ENCODE measurements around the gene KIF1B.

The KIF1B gene

DNA sequence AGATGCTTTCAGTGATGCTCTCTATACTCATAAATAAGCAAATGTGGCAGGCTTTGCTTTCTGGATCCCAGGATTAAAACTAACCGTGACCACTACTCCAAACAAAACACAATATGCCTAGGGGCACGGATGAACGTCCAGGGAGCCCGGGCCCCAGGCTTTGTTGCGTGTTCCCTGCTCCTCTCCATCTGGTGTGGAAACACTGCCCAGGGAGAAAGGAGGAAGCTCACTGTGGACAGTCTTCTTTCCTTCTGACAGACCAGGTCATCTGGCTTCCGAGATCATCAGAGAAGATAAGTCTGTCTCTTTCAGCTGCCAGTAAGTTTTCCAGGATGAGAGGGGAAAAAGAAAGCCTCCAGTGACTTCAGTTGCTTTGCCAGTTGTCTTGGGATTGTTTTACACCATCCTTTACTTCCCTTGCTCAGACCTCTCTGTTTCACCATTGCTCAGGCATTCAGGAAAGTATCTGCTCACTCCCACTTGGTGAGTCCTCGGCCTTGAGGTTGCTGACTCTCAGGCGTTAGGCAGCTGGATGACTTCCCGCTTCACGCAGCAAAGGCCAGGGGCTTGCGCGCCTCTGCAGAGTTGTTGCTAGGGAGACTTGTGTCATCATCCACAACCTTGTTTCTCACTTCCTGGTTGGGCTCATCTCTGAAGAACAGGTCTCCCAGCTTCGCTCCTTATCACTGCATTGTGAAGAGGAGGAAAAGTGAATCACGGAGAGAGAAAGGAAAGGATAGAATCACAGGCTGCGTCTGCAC lies 167.9 kb downstream of the KIF1B start:
- Histone ChIP-seq H3K9me3 (no peaks in the 10 kb centered on the region), H3K4me2 (no peak overlapping the region), H3K36me3 (peaks cover 75% of the 10 kb centered on the region), H4K20me1 (no peaks in the 10 kb centered on the region), H3K4me1 (no peaks in the 10 kb centered on the region), H3K4me3 (no peak overlapping the region), H3K27me3 (no peaks in the 10 kb centered on the region), H3K27ac (no peak overlapping the region; the same call in 1 of the 2 replicates), H3K9ac (no peak overlapping the region)
- TF ChIP-seq Cebpa-rat (IDR thresholded peaks at IDR 0.05), result no peak

DNA sequence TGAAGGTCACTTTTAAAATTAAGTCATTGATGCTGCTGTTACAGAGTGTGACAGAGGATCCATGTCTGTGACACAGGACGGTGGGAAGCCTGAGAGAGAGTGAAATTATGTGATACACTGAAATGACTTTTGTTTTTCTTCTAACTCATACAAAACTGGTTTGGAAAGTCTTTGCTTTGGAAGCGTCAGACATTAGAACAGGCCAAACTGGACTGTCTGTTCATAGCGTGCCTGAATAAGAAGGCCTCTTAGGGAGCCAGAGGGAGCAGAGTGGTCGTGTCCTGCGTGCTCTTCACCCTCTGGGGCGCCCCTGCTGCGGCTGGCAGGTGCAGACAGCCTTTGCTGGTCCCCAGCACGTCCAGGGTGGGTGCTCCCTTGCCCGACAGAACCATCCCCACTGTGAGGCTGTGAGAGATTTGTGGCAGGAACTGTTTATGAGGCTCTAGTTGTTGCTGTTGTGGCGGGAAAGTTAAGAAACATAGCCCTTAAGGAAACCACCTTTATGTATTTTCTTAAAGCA lies 168.8 kb downstream of the KIF1B start:
- no peak overlapping the region for H3K9ac ChIP-seq
- H4K20me1 ChIP-seq, result no peaks in the 10 kb centered on the region
- no peak overlapping the region for H3K4me2 ChIP-seq
- no peaks in the 10 kb centered on the region for H3K9me3 ChIP-seq
- H3K27ac ChIP-seq, result no peak overlapping the region
- no peaks in the 10 kb centered on the region for H3K4me1 ChIP-seq
- TF ChIP-seq Cebpa-rat (IDR thresholded peaks at IDR 0.05), result no peak
- H3K4me3 ChIP-seq, result no peak overlapping the region
- no peaks in the 10 kb centered on the region for H3K27me3 ChIP-seq
- H3K36me3 ChIP-seq, result peaks cover 70% of the 10 kb centered on the region

DNA sequence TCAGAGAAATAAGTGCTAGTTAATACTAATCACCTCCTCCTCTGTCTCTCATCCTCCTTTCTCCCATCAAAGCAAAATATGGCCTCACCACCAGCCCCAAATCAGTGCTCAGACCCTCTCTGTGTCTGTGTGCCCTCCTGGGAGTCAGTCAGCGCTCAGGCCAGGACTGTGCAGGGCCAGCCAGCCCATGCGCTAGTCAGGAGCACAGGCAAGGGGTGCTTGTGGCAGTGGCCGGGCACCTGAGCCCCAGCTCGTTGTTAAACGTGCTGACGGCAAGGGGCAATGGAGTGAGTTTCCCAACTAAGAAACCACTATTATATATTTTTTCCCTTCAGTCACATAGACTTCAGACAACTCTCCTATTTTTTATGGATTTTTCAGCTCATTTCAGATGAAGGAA lies 169.3 kb downstream of the KIF1B start:
- Histone ChIP-seq H3K4me3 (no peak overlapping the region), H3K4me1 (no peaks in the 10 kb centered on the region), H3K27me3 (no peaks in the 10 kb centered on the region), H4K20me1 (no peaks in the 10 kb centered on the region), H3K36me3 (peaks cover 65% of the 10 kb centered on the region), H3K9me3 (no peaks in the 10 kb centered on the region), H3K9ac (no peak overlapping the region), H3K4me2 (no peak overlapping the region), H3K27ac (no peak overlapping the region)
- TF ChIP-seq Cebpa-rat (IDR thresholded peaks at IDR 0.05), result no peak

DNA sequence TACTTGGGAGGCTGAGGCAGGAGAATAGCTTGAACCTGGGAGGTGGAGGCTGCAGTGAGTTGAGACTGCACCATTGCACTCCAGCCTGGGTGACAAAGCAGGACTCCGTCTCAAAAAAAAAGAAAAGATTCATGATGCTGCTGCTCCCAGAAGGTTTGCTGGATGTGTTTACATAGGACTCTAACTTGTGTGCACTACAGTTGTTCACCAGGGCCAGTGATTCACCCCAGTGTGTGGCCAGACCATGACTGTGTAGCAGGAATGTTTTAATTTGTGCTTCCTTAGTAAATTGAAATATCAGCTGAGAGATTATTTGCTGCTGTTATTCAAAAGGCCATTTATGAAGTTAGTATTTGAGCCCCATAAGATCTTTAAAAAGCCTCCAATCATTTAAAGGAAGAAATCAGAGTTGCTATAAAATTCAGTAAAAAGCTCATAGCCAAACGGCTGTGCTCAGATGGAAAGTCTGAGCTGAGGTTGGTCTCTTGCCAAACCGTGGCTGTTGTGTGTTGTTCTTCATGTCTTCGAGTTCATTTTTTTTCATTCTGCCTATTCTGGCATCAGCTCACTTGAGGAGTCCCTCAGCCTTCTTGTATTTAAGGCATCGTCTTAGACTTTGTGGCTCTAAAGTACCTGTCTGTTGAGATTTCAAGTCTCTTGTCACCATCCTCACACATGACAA lies 170.4 kb downstream of the KIF1B start:
- Histone ChIP-seq H3K4me1 (no peaks in the 10 kb centered on the region), H4K20me1 (no peaks in the 10 kb centered on the region), H3K9ac (no peak overlapping the region), H3K9me3 (no peaks in the 10 kb centered on the region), H3K27ac (no peak overlapping the region), H3K36me3 (peaks cover 54% of the 10 kb centered on the region), H3K4me2 (no peak overlapping the region), H3K27me3 (no peaks in the 10 kb centered on the region), H3K4me3 (no peak overlapping the region)
- TF ChIP-seq Cebpa-rat (IDR thresholded peaks at IDR 0.05), result no peak

DNA sequence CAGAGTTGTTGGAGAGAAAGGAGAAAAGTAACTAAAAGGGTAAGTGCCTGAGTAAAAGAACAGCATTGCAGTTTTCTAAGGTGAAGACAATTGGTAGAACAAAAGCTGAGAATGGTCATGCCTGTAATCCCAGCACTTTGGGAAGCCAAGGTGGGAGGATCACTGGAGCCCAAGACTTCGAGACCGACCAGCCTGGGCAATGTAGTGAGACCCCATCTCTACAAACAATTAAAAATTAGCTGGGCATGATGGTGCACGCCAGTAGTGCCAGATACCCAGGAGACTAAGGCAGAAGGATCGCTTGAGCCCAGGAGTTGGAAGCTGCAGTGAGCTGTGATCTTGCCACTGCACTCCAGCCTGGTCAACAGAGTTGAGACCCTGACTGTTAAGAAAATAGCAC lies 173.3 kb downstream of the KIF1B start:
- Histone ChIP-seq H3K4me2 (no peak overlapping the region), H3K4me1 (peaks cover 25% of the 10 kb centered on the region), H3K4me3 (no peak overlapping the region), H3K9ac (no peak overlapping the region), H3K36me3 (peaks cover 26% of the 10 kb centered on the region), H4K20me1 (no peaks in the 10 kb centered on the region), H3K27ac (no peak overlapping the region), H3K9me3 (no peaks in the 10 kb centered on the region), H3K27me3 (no peaks in the 10 kb centered on the region)
- no peak for TF ChIP-seq Cebpa-rat (IDR thresholded peaks at IDR 0.05)

DNA sequence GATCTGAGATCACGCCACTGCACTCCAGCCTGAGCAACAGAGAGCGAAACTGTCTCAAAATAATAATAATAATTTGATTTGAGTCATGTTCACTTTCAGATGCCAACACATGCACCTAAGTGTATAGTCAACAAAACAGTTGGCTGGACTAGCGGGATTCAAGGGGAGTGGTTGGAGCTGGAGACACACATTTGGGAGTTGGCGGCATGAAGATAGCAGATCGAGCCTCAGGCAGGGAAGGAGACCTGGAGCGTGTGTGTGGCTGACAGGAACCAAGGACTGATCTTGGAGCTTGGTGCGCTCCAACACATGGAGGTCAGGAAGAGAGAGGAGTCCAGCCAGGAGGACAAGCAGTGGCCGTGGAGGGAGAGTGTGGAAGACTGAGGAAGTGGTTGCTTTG lies 173.8 kb downstream of the KIF1B start:
- Histone ChIP-seq H3K9me3 (no peaks in the 10 kb centered on the region), H3K27ac (no peak overlapping the region), H3K4me3 (no peak overlapping the region), H4K20me1 (no peaks in the 10 kb centered on the region), H3K27me3 (no peaks in the 10 kb centered on the region), H3K4me1 (peaks cover 27% of the 10 kb centered on the region), H3K36me3 (peaks cover 20% of the 10 kb centered on the region; the same call in 1 of the 2 replicates), H3K4me2 (no peak overlapping the region), H3K9ac (no peak overlapping the region)
- TF ChIP-seq Cebpa-rat (IDR thresholded peaks at IDR 0.05), result no peak

DNA sequence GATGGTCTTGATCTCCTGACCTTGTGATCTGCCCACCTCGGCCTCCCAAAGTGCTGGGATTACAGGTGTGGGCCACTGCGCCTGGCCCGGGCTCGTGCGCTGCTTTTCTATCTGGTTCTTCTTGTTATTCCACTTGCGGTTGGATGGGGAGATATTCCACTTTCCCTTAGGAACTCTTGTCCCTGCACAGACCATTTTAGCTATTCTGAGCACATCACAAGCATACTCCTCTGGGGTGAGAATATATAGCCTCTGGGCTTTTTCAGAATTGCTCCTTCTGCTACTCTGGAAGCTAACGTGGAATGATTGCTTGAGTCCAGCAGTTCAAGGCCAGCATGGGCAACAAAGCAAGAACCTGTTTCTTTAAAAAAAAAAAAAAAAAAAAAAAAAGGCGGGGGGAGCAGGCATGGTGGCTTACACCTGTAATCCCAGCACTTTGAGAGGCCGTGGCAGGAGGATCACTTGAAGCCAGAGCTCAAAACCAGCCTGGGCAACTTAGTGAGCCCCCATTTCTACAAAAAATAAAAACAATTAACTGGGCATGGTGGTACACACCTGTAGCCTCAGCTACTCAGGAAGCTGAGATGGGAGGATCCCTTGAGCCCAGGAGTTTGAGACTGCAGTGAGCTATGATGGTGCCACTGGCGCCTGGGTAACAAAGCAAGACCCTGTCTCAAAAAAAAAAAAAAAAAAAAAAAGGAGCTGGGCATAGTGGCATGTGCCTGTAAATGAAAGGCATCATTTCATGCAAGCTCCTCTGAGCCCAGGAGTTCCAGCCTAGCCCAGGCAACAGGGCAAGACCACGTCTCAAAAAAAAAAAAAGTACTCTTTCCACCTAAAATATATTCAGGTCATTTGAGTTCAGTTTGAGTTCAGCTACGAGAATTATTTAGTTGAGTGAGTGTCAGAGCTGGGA lies 176.6 kb downstream of the KIF1B start:
- no peak for TF ChIP-seq Cebpa-rat (IDR thresholded peaks at IDR 0.05)
- Histone ChIP-seq H3K4me1 (peaks cover 27% of the 10 kb centered on the region), H3K27me3 (no peaks in the 10 kb centered on the region), H3K4me3 (no peak overlapping the region), H4K20me1 (no peaks in the 10 kb centered on the region), H3K9ac (peak overlapping the region; percentile 38; the same call in 1 of the 2 replicates), H3K27ac (peak overlapping the region; percentile 74), H3K36me3 (0 out of 2 replicates have a peak, but pooled peaks cover 5% of the 10 kb centered on the region), H3K4me2 (peak overlapping the region; percentile 58), H3K9me3 (no peaks in the 10 kb centered on the region)

DNA sequence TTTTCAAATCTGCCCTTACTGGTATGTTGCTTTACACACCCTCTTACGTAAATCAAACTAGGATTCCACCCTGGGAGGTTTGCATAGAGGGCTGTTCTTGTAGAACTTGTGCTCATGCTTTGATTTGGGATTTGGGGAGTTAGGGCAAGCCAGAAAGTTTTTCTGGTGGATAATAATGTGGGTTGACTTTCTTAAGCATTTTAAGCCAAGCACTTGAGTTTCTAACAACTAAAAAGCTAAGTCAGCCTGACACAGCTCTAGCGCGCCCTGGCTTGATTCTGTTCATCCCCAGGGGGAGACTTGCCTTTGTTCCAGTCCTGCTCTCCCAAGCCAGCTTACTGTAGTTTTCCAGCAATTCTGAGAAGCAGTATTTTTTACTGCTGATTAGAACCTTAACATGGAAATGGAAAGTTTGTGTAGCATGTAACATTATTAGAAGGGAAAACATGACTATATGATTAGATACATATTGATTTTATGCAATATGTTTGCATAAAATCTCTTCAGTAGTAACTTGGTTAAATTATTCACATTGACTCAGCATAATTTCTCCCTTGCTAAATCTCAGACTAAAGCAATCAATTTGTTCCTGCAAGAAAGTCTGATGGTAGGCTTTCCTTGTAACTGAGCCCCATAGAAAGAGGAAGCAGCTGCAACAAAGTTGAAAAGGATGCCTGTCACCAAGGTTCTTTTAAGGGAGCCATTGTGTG lies 177.5 kb downstream of the KIF1B start:
- no peaks in the 10 kb centered on the region for H3K27me3 ChIP-seq
- peak overlapping the region; percentile 58 for H3K4me2 ChIP-seq
- H4K20me1 ChIP-seq, result no peaks in the 10 kb centered on the region
- no peaks in the 10 kb centered on the region for H3K9me3 ChIP-seq
- H3K27ac ChIP-seq, result peak overlapping the region; percentile 74
- no peak overlapping the region for H3K4me3 ChIP-seq
- TF ChIP-seq Cebpa-rat (IDR thresholded peaks at IDR 0.05), result no peak
- peaks cover 27% of the 10 kb centered on the region for H3K4me1 ChIP-seq
- H3K9ac ChIP-seq, result peak overlapping the region; percentile 38; the same call in 1 of the 2 replicates
- 0 out of 2 replicates have a peak, but pooled peaks cover 5% of the 10 kb centered on the region for H3K36me3 ChIP-seq

DNA sequence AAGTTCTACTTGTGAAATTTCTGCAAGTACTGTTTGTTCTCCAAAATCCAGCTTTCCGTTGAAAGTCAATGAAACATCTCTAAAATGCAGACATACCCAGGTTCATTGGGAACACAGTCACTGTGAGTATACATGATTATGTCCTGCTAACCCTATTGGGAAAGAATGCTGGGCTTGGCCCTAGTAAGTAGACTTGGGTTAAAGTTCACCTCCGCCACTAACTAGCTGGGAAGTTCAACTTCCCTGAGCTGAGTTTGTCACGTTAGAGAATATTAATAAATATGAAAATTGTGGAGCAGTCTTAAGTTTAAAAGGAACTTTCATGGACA lies 178.0 kb downstream of the KIF1B start:
- Histone ChIP-seq H3K27ac (0 out of 2 replicates have a peak overlapping the region, but pooled peaks have one; percentile 28), H3K4me2 (peak overlapping the region; percentile 58), H3K27me3 (no peaks in the 10 kb centered on the region), H3K4me1 (peaks cover 27% of the 10 kb centered on the region), H3K9me3 (peaks cover 2% of the 10 kb centered on the region; the same call in 1 of the 2 replicates), H3K9ac (no peak overlapping the region), H3K36me3 (0 out of 2 replicates have a peak, but pooled peaks cover 4% of the 10 kb centered on the region), H3K4me3 (no peak overlapping the region), H4K20me1 (no peaks in the 10 kb centered on the region)
- TF ChIP-seq Cebpa-rat (IDR thresholded peaks at IDR 0.05), result no peak

Data from BLaER1 (cell line).